ENCODE results near the gene GRK2.
"Not testable (repeated sequence)": the region's sequence is repeated elsewhere in the genome, so short reads cannot be mapped to it uniquely, and the experiment has no call there.

The GRK2 gene

DNA sequence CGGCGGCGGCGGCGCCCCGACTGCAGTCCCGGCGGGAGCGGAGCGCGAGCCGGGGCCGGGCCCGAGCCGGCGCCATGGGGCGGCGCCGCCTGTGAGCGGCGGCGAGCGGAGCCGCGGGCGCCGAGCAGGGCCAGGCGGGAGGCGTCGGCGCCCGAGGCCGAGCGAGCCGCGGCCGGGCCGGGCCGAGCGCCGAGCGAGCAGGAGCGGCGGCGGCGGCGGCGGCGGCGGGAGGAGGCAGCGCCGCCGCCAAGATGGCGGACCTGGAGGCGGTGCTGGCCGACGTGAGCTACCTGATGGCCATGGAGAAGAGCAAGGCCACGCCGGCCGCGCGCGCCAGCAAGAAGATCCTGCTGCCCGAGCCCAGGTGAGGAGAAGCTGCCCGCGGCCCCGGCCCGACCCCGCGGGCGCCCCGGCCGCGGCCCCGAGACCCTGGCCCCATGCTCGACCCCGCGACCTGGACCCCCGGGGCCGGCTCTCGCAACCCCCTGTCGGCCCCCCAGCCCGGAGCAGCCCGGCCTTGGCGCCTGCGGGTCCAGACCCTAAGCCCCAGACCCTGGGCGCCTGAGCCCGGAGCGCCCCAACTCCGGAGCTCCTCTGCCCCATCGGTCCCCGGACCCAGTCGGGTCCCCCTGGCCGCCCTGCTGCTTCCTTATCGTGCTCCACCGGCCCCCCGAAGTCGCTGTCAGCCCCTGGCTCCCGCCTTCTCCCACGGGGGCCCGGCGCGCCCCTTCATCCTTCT is at the start of gene GRK2:
GRK2 (plus strand) TSS at position 25 of the 739 bp plus-strand sequence; CDS start at position 252, 227 bp downstream.
- peaks cover 29 to 45% of the 10 kb centered on the region in 2 donors for H3K36me3 Mint-ChIP-seq
- DNase-seq (no peak), ATAC-seq (replicated peaks) (peak; percentile 22 to 24)
- peaks cover 57 to 87% of the 10 kb centered on the region in 2 donors for H3K4me1 Mint-ChIP-seq
- H3K9me3 Mint-ChIP-seq: no peaks in the 10 kb centered on the region
- peak within 1 kb of the TSS; percentile 93 to 99 for H3K4me3 Mint-ChIP-seq
- peak within 1 kb of the TSS; percentile 99 for H3K27ac Mint-ChIP-seq
- H3K27me3 Mint-ChIP-seq: no peaks in the 10 kb centered on the region

DNA sequence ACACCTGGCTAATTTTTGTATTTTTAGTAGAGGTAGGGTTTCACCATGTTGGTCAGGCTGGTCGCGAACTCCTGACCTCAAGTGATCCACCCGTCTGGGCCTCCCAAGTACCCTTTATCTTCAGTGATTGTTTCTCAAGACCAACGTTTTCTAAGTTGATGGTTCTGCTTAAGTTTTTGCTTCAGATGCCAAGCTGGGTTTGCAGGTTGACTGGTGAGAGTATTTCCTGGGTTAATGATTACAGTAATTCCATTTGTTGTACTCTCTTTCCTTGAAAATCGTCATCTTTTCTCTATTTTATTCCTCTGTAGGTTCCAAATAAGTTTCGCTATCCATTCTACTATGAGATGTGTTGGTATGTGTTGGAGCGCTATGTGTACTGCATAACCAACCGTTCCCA is 38.5 kb upstream of the GRK2 start:
- no peaks in the 10 kb centered on the region for H3K4me1 Mint-ChIP-seq
- H3K9me3 Mint-ChIP-seq: no peaks in the 10 kb centered on the region
- H3K27ac Mint-ChIP-seq: no peak overlapping the region
- DNase-seq (no peak), ATAC-seq (replicated peaks) (no peak)
- no peak overlapping the region for H3K4me3 Mint-ChIP-seq
- peaks cover 28 to 29% of the 10 kb centered on the region in 2 donors for H3K36me3 Mint-ChIP-seq
- no peaks in the 10 kb centered on the region for H3K27me3 Mint-ChIP-seq

DNA sequence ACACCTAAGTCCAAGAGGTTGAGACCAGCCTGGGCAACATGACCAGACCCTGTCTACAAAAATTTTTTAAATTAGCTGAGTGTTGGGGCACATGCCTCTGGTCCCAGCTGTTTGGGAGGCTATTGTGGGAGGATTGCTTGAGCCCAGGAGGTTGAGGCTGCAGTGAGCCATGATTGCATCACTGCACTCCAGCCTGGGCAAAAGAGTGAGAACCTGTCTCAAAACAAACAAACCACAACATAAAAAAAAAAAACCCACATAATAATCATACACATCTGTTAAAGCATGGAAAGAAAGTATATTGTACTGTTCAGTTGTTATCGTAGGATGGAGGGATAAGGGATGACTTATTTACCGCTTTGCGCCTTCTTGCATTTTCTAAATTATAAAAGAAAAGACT is 35.9 kb upstream of the GRK2 start:
- peaks cover 39% of the 10 kb centered on the region in 2 donors for H3K36me3 Mint-ChIP-seq
- H3K27me3 Mint-ChIP-seq: no peaks in the 10 kb centered on the region
- no peak overlapping the region for H3K27ac Mint-ChIP-seq
- ATAC-seq (replicated peaks) (no peak), DNase-seq (no peak)
- no peak overlapping the region for H3K4me3 Mint-ChIP-seq
- H3K4me1 Mint-ChIP-seq: peaks cover 0 to 4% of the 10 kb centered on the region in 2 donors
- H3K9me3 Mint-ChIP-seq: no peaks in the 10 kb centered on the region

DNA sequence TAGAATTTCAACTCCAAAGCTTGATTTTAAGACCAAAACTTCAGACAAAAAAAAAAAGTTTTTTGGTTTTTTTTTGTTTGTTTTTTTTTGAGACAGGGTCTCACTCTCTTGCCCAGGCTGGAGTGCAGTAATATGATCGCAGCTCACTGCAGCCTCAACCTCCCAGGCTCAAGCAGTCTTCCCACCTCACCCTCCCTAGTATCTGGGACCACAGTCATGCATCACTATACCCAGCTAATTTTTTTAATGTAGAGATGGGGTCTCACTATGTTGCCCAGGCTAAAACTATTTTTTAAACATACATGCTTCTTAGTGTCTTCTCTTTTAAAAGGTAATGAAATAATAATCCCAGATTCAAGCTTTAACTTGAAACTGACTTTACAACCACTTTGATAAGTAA is 35.4 kb upstream of the GRK2 start:
- Mint-ChIP-seq H3K27ac (no peak overlapping the region), H3K4me3 (no peak overlapping the region), H3K4me1 (peaks cover 0 to 4% of the 10 kb centered on the region in 2 donors), H3K9me3 (no peaks in the 10 kb centered on the region), H3K36me3 (peaks cover 39 to 41% of the 10 kb centered on the region in 2 donors), H3K27me3 (no peaks in the 10 kb centered on the region)
- DNase-seq (no peak), ATAC-seq (replicated peaks) (no peak)

DNA sequence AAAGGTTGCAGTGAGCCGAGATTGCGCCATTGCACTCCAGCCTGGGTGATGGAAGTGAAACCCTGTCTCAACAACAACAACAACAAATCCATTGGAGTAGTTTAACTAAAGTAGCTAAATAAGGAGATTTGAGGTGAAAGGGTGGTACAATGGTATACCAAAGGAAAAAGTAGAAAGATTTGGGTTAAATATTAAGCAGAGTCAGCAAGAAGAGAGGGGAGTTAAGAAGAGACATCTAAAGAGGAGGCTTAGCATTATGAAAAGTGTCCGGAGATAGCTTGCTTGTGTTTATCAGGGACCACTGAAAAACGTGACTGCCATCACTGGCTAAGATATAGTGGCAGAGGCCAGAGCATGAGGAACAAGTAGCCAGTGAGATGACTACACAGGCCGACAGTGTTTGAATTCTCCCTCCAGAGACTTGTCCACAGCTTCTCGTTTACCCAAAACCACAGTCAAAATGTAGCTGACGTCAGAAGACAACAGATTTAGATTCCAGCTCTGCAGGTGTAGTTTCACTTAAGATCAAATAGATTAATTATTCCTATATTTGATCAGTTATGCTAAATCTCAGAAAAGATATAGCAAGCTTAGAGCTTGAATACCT is 32.6 kb upstream of the GRK2 start:
- peak overlapping the region; percentile 15 for H3K27ac Mint-ChIP-seq
- ATAC-seq (replicated peaks) (peak in 1 of 2 donors; percentile 66), DNase-seq (no peak)
- H3K9me3 Mint-ChIP-seq: no peaks in the 10 kb centered on the region
- H3K36me3 Mint-ChIP-seq: peaks cover 25 to 26% of the 10 kb centered on the region in 2 donors
- peaks cover 2 to 5% of the 10 kb centered on the region in 2 donors for H3K4me1 Mint-ChIP-seq
- H3K27me3 Mint-ChIP-seq: no peaks in the 10 kb centered on the region
- no peak overlapping the region for H3K4me3 Mint-ChIP-seq

DNA sequence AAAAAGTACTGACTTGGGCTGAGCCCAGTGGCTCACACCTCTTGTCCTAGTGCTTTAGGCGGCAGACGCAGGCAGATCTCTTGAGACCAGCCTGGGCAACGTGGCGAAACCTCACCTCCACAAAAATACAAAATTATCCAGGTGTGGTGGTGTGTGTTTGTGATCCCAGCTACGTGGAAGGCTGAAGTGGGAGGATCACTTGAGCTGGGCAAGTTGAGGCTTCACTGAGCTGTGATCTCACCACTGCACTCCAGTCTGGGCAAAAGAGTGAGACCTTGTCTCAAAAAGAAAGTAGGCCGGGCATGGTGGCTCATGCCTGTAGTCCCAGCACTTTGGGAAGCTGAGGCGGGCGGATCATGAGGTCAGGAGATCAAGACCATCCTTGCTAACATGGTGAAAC is 31.7 kb upstream of the GRK2 start:
- H3K4me3 Mint-ChIP-seq; H3K9me3 Mint-ChIP-seq; H3K27me3 Mint-ChIP-seq; DNase-seq; ATAC-seq (replicated peaks); H3K27ac Mint-ChIP-seq: not testable (repeated sequence)
- peaks cover 22 to 25% of the 10 kb centered on the region in 2 donors for H3K36me3 Mint-ChIP-seq
- peaks cover 11 to 14% of the 10 kb centered on the region in 2 donors for H3K4me1 Mint-ChIP-seq

DNA sequence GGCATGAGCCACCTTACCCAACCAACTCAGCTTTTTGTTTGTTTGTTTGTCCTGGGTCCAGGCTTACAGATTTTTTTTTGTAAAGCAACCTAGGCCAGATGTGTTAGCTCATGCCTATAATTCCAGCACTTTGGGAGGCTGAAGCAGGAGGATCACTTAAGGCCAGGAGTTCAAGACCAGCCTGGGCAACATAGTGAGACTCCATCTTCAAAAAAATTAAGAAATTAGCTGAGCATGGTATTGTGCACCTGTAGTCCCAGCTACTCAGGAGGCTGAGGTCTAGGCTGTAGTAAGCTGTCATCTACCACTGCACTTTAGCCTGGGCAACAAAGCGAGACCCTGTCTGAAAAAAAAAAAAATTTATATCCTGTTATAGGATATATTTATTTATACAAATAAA is 28.7 kb upstream of the GRK2 start:
- DNase-seq: no peak
- H3K9me3 Mint-ChIP-seq: no peaks in the 10 kb centered on the region
- peaks cover 29 to 38% of the 10 kb centered on the region in 2 donors for H3K4me1 Mint-ChIP-seq
- H3K27ac Mint-ChIP-seq: no peak overlapping the region
- H3K4me3 Mint-ChIP-seq: no peak overlapping the region
- H3K27me3 Mint-ChIP-seq: no peaks in the 10 kb centered on the region
- ATAC-seq (replicated peaks): no peak
- H3K36me3 Mint-ChIP-seq: peaks cover 38 to 43% of the 10 kb centered on the region in 2 donors

DNA sequence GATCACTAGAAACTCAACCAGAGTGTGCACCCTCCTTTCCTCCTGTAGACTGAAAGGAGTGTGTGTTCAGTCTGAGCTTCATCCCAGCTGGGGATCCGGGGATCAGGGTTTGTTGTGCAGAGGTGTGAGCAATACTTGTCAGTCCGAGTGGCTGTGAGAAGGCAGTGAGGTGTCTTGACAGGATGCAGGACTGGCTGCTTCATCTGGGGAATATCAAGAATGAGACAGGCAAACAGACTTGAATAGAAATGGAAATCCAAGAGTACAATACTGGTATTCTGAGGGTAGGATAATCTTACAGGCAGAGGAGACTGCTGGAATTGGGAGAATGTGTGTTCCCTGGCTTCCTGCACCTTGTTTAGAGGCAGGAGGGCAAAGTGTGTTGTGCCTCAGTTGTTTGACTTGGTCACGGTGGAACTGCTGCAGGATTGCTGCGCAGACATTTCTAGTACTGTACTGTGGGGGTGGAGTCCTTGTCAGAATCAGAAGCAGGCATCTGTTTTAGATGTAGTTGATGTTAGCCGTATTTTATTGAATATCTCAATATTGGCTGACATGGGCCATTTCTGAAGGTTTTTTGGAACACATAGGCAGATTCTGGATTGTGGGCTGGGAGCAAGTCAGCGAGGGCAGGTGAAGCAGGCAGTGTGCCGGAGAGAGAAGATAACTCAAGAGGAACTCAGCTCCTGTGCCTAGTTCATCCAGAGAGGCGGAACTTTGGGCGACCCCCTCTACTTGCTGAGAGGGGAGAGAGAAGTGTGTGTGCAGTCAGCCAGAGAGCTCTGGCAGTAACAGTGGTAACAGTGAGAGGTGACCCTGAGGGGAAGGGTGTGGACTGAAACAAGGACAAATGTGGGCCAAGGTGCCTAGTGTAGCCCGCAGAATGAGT is 27.1 kb upstream of the GRK2 start:
- H3K4me1 Mint-ChIP-seq: peaks cover 35 to 53% of the 10 kb centered on the region in 2 donors
- H3K9me3 Mint-ChIP-seq: no peaks in the 10 kb centered on the region
- peaks cover 46 to 48% of the 10 kb centered on the region in 2 donors for H3K36me3 Mint-ChIP-seq
- no peaks in the 10 kb centered on the region for H3K27me3 Mint-ChIP-seq
- ATAC-seq (replicated peaks): no peak
- peak overlapping the region; percentile 100 for H3K27ac Mint-ChIP-seq
- peak overlapping the region; percentile 99 to 100 for H3K4me3 Mint-ChIP-seq
- DNase-seq: no peak

DNA sequence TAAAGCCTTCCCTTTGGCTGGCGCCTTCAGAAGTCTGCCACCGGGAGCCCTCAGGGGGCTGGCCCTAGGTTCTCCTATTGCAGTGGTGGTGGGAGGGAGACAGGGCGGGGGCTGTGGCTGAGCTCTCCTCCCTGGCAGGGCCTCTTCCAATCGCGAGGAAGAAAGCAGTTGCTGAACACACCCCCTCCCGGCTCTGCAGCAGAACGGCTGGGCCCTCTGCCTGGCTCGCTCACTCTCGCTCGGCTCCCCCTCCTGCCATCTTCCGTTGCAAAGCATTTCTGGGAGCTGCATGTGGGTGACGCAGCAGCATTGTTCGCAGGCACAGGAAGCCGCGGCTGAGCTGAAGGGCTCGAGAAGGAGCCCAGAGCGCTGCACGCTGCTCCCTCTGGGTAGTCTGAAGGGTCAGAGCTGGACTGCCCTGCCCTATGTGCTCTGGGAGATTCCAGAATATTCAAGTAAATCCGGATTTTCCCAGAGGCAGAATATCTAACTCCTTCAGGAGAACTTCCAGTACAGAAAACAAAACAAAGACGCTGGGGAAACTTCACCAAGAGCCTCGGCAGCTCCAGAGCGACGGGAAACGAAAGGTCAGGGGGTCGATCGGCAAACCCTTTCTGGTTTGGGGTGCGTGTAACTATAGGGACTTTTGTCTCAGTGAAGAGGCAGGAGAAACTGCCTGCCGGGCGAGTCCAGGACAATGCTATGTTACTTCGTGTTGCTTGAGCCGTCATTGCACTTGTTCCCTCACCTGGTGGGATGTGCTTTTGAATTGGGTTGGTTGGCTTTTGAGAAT is 26.3 kb upstream of the GRK2 start:
- ATAC-seq (replicated peaks) (peak; percentile 87 to 91), DNase-seq (peak; percentile 94)
- peaks cover 35 to 58% of the 10 kb centered on the region in 2 donors for H3K4me1 Mint-ChIP-seq
- no peaks in the 10 kb centered on the region for H3K9me3 Mint-ChIP-seq
- peak overlapping the region; percentile 100 for H3K27ac Mint-ChIP-seq
- peaks cover 44 to 48% of the 10 kb centered on the region in 2 donors for H3K36me3 Mint-ChIP-seq
- H3K4me3 Mint-ChIP-seq: peak overlapping the region; percentile 99 to 100
- no peaks in the 10 kb centered on the region for H3K27me3 Mint-ChIP-seq

DNA sequence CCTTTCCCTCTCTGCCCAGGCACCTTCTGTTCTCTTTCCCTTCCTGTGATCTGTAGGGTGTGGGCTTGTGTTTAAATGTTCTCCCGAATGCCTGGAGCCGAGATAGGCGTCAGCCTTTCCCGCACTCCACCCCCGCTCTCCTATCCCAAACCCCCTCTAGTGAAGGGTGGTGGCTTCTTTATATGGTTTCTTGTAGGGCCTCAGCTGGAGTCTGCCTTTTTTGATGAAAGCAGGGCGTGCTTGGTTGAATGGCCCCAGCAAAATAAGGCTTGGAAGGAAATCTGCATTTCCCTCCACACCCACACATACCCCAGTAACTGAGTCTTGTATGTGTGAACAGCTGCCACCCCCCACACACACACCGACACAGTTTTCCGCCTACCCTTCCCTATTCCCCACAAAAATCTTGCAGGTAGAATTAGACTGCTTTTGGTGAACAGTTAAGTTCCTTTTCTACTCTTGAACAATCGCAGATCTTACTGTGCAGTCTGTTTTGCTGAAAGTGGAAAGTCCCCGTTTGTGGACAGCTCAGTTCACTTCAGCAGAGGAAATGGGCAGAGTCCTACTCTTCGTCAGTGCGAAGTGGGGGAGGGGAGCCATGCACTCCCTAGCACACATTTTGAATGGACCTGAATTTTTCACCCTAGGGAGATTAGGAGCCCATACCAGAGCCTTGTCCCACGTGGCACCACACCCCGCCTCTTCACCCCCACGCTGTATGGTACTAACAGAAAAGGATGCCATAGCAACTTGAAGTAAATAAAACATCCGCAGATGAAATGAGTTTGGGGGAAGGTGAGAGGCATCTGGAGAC is 25.5 kb upstream of the GRK2 start:
- ATAC-seq (replicated peaks) (peak; percentile 74 to 75), DNase-seq (peak; percentile 84)
- Mint-ChIP-seq H3K9me3 (no peaks in the 10 kb centered on the region), H3K36me3 (peaks cover 46 to 56% of the 10 kb centered on the region in 2 donors), H3K4me3 (peak overlapping the region; percentile 99 to 100), H3K4me1 (peaks cover 38 to 58% of the 10 kb centered on the region in 2 donors), H3K27ac (peak overlapping the region; percentile 100), H3K27me3 (no peaks in the 10 kb centered on the region)

DNA sequence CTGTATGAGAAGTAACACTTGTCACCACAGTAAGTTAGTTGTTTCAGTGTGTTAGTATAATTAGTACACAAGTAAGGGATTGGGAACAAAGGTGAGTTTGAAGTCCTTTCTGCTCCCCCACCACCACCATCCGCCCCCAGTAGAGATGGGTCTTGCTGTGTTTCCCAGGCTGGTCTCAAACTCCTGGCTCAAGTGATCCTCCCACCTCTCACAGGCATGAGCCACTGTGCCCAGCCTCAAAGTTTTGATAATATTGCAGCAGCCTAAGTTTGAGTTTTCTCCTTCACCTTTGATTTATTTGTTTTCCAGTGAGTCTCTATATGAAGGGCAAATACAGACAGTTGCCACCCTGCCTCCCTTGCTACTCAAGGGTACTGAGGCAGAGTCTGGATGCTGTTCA is 23.7 kb upstream of the GRK2 start:
- Mint-ChIP-seq H3K27ac (peak overlapping the region; percentile 81), H3K4me3 (peak overlapping the region; percentile 99 to 100), H3K4me1 (peaks cover 40 to 58% of the 10 kb centered on the region in 2 donors), H3K27me3 (no peaks in the 10 kb centered on the region), H3K36me3 (peaks cover 46 to 64% of the 10 kb centered on the region in 2 donors), H3K9me3 (no peaks in the 10 kb centered on the region)
- no peak for DNase-seq
- ATAC-seq (replicated peaks): no peak

DNA sequence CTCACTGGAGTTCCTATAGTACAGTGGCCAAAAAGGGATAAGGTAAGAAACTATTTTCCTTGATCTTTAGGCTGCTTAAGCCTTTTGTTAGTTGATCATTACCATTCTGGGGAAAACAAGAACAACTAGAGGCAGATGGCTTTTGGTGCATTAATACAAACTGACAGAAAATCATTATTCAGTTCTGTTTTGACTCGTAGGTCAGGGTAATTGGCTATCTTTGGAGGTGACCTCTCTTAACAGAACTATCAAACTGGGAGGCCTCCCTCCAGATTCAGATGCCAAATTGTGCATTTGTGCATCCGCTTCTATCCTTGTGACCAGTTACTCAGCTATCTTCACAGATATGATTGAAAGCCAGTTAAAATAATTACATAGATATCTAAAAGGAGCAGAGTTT is 23.2 kb upstream of the GRK2 start:
- no peaks in the 10 kb centered on the region for H3K27me3 Mint-ChIP-seq
- H3K4me3 Mint-ChIP-seq: peak overlapping the region; percentile 99 to 100
- H3K36me3 Mint-ChIP-seq: peaks cover 47 to 67% of the 10 kb centered on the region in 2 donors
- H3K4me1 Mint-ChIP-seq: peaks cover 40 to 58% of the 10 kb centered on the region in 2 donors
- DNase-seq: no peak
- H3K9me3 Mint-ChIP-seq: no peaks in the 10 kb centered on the region
- no peak for ATAC-seq (replicated peaks)
- peak overlapping the region; percentile 79 for H3K27ac Mint-ChIP-seq

DNA sequence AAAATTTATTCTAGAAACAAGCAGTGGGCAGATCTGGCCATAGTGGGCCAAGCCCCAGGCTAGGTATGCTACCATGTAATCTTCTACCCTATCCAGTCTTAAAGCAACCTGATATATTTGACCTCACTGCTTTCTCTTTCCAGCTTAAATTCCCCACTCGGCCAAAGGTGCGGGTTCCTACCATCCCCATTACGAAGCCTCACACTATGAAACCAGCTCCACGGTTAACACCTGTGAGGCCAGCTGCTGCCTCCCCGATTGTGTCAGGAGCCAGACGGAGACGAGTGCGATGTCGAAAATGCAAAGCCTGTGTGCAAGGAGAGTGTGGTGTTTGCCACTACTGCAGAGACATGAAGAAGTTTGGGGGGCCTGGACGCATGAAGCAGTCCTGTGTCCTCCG is 21.2 kb upstream of the GRK2 start:
- ATAC-seq (replicated peaks): no peak
- Mint-ChIP-seq H3K27me3 (no peaks in the 10 kb centered on the region), H3K4me3 (no peak overlapping the region), H3K4me1 (peaks cover 30 to 51% of the 10 kb centered on the region in 2 donors), H3K27ac (no peak overlapping the region), H3K9me3 (no peaks in the 10 kb centered on the region), H3K36me3 (peaks cover 57 to 78% of the 10 kb centered on the region in 2 donors)
- DNase-seq: no peak
